Osteocyte (in vitro differentiated cells): Measurements from ENCODE around the gene XXYLT1. TPM values are rescaled to one million over a fixed set of nuclear protein-coding genes. Genes with fewer than 3 reads are reported as not detected.

Experiments
- DNase-seq: peaks from one replicate; pipeline ENCODE4 v3.0.0; 2021; ENCODE audit warnings: mixed read lengths; ENCODE audit not compliant: unreplicated experiment; ENCODE audit errors: extremely low spot score
- H3K27ac Mint-ChIP-seq: one replicate; pipeline ENCODE4 v1.8.0; 2021; ENCODE audit warnings: mild to moderate bottlenecking, mixed read lengths; ENCODE audit not compliant: unreplicated experiment
- H3K27me3 Mint-ChIP-seq: one replicate; pipeline ENCODE4 v1.8.0; 2021; ENCODE audit warnings: mixed read lengths; ENCODE audit not compliant: unreplicated experiment
- H3K36me3 Mint-ChIP-seq: one replicate; pipeline ENCODE4 v1.8.0; 2021; ENCODE audit warnings: mixed read lengths; ENCODE audit not compliant: unreplicated experiment
- H3K4me1 Mint-ChIP-seq: one replicate; pipeline ENCODE4 v1.8.0; 2021; ENCODE audit warnings: mixed read lengths; ENCODE audit not compliant: unreplicated experiment
- H3K4me3 Mint-ChIP-seq: one replicate; pipeline ENCODE4 v1.8.0; 2021; ENCODE audit warnings: mild to moderate bottlenecking, moderate library complexity, mixed read lengths; ENCODE audit not compliant: unreplicated experiment
- H3K9me3 Mint-ChIP-seq: one replicate; pipeline ENCODE4 v1.8.0; 2021; ENCODE audit warnings: mixed read lengths; ENCODE audit not compliant: unreplicated experiment
- CTCF ChIP-seq: fragments of 200-600 bp; sonication (generic); IDR thresholded peaks from 2 replicates; pipeline ENCODE4 v1.5.0; 2021; ENCODE audit warnings: antibody characterized with exemption, mild to moderate bottlenecking, moderate library complexity
- total RNA-seq: library from RNA; stranded (reverse); gene quantifications from 2 replicates; pipeline ENCODE4 v1.2.1, GENCODE V29; 2021

Gene XXYLT1
- total RNA-seq, 1 donor from 2014 or later, result 35.8 TPM

GRCh38 chr3:195267096-195267495 is 3.9 kb downstream of the XXYLT1 start:
- Mint-ChIP-seq H3K27ac (no peak overlapping the region), H3K36me3 (peaks cover 5% of the 10 kb centered on the region), H3K4me1 (peaks cover 20% of the 10 kb centered on the region), H3K9me3 (no peaks in the 10 kb centered on the region), H3K4me3 (no peak overlapping the region), H3K27me3 (no peaks in the 10 kb centered on the region)
- no peak for TF ChIP-seq CTCF
- DNase-seq, result no peak

GRCh38 chr3:195266428-195266827 is 4.5 kb downstream of the XXYLT1 start:
- DNase-seq, result no peak

GRCh38 chr3:195265363-195265976 is 5.5 kb downstream of the XXYLT1 start:
- Mint-ChIP-seq H3K27ac (no peak overlapping the region), H3K4me3 (no peak overlapping the region), H3K27me3 (no peaks in the 10 kb centered on the region), H3K4me1 (peaks cover 17% of the 10 kb centered on the region), H3K36me3 (peaks cover 5% of the 10 kb centered on the region), H3K9me3 (no peaks in the 10 kb centered on the region)
- TF ChIP-seq CTCF, result no peak
- DNase-seq, result no peak

More at GRCh38 chr3:195266428-195266827, 4.5 kb downstream of the XXYLT1 start:
- Mint-ChIP-seq H3K9me3 (no peaks in the 10 kb centered on the region), H3K36me3 (peaks cover 5% of the 10 kb centered on the region), H3K4me3 (no peak overlapping the region), H3K27ac (no peak overlapping the region), H3K27me3 (no peaks in the 10 kb centered on the region), H3K4me1 (peaks cover 15% of the 10 kb centered on the region)
- no peak for TF ChIP-seq CTCF

GRCh38 chr3:195263925-195264600 is 6.9 kb downstream of the XXYLT1 start:
- H3K27ac Mint-ChIP-seq, result no peak overlapping the region
- H3K4me1 Mint-ChIP-seq, result peaks cover 10% of the 10 kb centered on the region
- H3K9me3 Mint-ChIP-seq, result no peaks in the 10 kb centered on the region
- no peak for DNase-seq
- H3K27me3 Mint-ChIP-seq, result no peaks in the 10 kb centered on the region
- no peak for TF ChIP-seq CTCF
- no peak overlapping the region for H3K4me3 Mint-ChIP-seq
- H3K36me3 Mint-ChIP-seq, result peaks cover 5% of the 10 kb centered on the region

- H3K36me3 Mint-ChIP-seq, result peaks cover 5% of the 10 kb centered on the region
- H3K4me1 Mint-ChIP-seq, result peaks cover 15% of the 10 kb centered on the region
- H3K9me3 Mint-ChIP-seq, result no peaks in the 10 kb centered on the region
- H3K27me3 Mint-ChIP-seq, result no peaks in the 10 kb centered on the region
- no peak for TF ChIP-seq CTCF
- H3K4me3 Mint-ChIP-seq, result no peak overlapping the region
- no peak for DNase-seq
- no peak overlapping the region for H3K27ac Mint-ChIP-seq
Observed at GRCh38 chr3:195263193-195263924, 7.6 kb downstream of the XXYLT1 start.
